Melanocyte of skin (primary cell): ENCODE data around the gene CLEC4M. TPM values are rescaled to one million over a fixed set of nuclear protein-coding genes. Genes with fewer than 3 reads are reported as not detected.

Experiments
- total RNA-seq, 2 donors: library from RNA; depleted of rRNA; stranded (reverse); fragments of >200 nt; gene quantifications; 2 replicates each; pipeline ENCODE4 v1.2.3, GENCODE V29; 2012

Gene CLEC4M, protein sequence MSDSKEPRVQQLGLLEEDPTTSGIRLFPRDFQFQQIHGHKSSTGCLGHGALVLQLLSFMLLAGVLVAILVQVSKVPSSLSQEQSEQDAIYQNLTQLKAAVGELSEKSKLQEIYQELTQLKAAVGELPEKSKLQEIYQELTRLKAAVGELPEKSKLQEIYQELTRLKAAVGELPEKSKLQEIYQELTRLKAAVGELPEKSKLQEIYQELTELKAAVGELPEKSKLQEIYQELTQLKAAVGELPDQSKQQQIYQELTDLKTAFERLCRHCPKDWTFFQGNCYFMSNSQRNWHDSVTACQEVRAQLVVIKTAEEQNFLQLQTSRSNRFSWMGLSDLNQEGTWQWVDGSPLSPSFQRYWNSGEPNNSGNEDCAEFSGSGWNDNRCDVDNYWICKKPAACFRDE
- not detected for total RNA-seq

DNA sequence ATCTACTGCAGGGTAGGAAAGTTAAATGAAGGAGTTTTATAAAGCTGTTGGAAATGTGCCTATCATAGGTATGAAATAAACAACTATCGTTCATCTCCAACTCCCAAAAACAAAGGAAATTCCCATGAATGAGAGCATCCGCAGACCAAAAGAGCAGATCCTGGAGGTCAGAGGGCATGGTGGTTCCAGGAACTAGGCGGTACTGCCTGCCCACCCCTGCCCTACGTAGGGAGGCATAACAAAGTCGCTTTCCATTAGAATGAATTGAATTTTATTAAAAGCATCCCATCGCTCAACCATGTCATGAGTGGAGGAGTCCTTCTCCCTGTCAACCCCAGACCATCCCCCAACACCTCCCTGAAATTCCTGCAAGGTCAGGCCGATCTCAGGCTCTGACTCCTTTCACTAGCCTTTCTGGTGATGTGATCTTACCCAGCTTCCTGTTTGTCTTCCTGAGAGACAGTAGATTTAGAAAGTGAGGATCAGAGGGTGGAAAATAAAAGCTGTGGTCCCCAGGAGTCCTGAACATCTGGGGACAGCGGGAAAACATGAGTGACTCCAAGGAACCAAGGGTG lies at the start of gene CLEC4M:
Gene CLEC4M, plus strand, starts transcription at position 525 of the 575 bp plus-strand sequence. Its CDS starts 24 bp downstream, at position 549.

DNA sequence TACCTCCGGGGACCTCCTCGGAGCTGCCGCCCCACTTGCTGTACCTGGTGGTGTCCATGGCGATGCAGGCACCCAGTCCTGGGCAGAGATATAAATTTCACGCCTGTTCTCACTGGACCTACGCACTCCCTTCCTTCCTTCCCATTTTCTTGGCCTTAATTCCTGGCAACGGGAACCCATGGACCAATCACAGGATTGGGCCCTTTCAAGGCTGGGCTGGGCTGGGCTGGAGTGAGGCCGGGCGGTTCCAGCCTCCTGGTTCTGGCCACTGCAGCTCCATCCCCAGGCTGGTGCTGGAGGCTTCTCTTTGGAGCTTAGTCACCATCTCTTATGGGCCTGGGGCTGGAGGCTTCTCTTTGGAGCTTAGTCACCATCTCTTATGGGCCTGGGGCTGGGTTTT lies 31.0 kb upstream of the CLEC4M start, which contains the start of gene CLEC4G:
Gene CLEC4G, minus strand, starts transcription at position 66 of the 400 bp plus-strand sequence. Its CDS starts 8 bp downstream, at position 58.

DNA sequence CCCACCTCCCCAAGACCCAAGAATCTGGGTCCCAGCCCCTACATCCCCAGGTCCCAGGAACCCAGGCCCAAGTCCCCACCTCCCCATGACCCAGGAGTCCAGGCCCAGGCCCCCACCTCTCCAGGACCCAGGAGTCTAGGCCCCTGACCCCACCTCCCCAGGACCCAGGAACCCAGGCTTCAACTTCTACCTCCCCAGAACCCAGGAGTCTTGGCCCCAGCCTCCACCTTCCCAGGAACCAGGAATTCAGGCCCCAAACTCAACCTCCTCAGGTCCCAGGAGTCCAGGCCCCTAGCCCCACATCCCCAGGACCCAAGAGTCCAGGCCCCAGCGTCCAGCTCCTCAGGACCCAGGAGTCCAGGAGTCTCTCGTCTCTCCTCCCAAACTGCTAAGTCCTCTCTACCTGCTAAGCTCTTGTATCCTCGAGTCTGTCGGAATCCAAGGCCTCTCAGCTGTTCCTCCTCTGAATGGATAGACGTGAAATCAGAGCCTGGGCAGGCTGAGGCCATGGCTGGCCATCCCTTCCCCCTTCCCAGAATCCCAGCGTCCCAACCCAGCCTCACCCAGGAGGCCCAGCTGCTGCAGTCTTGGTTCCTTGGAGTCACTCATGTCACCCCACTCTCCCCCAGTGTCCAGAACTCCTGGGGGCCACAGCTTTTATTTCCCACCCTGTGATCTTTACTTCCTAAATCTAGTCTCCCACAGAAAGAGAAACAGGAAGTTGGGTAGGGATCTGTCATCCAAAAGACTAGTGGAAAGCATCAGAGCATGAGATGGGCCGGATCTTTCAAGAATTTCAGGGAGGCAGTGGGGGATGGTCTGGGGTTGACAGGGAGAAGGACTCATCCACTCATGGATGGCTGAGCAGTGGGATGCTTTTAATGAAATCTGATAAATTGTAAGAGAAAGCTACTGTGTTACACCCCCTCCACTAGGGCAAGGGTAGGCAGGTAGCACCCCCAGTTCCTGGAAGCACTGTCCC lies 15.8 kb upstream of the CLEC4M start, which contains the start of gene CD209:
Gene CD209, minus strand, starts transcription at position 632 of the 982 bp plus-strand sequence. Its CDS starts 23 bp downstream, at position 609.

Other genes with a start within 250 kb of the CLEC4M start
- 10 to 100 TPM; 15.7 to 22.0 TPM for gene ZNF358, start 247.1 kb upstream of the CLEC4M start, total RNA-seq
- 10 to 100 TPM; 16.0 to 23.7 TPM for gene MCOLN1, start 240.6 kb upstream of the CLEC4M start, total RNA-seq
- 10 to 100 TPM; 82.6 to 88.2 TPM for gene PNPLA6, start 227.5 kb upstream of the CLEC4M start, total RNA-seq
- under 1 TPM in 1 of 2 donors, not detected in 1; under 0.01 TPM for gene CAMSAP3, start 167.4 kb upstream of the CLEC4M start, total RNA-seq
- gene XAB2, start 133.7 kb upstream of the CLEC4M start, total RNA-seq: 10 to 100 TPM; 36.5 to 46.6 TPM
- 10 to 100 TPM in 1 of 2 donors, 1 to 10 TPM in 1; 9.3 to 11.7 TPM for gene PET100, start 133.4 kb upstream of the CLEC4M start, total RNA-seq
- not detected for gene PCP2, start 129.5 kb upstream of the CLEC4M start, total RNA-seq
- gene STXBP2, start 126.1 kb upstream of the CLEC4M start, total RNA-seq: 10 to 100 TPM in 1 of 2 donors, 1 to 10 TPM in 1; 9.6 to 37.3 TPM
- not detected for gene RETN, start 94.2 kb upstream of the CLEC4M start, total RNA-seq
- not detected for gene MCEMP1, start 86.2 kb upstream of the CLEC4M start, total RNA-seq
- gene TRAPPC5, start 82.4 kb upstream of the CLEC4M start, total RNA-seq: 10 to 100 TPM; 17.2 to 19.3 TPM
- not detected for gene FCER2, start 61.1 kb upstream of the CLEC4M start, total RNA-seq
- gene CLEC4G, start 31.1 kb upstream of the CLEC4M start, total RNA-seq: not detected
- not detected for gene CD209, start 15.7 kb upstream of the CLEC4M start, total RNA-seq
- 10 to 100 TPM; 11.3 to 18.9 TPM for gene EVI5L, start 67.0 kb downstream of the CLEC4M start, total RNA-seq
- not detected for gene PRR36, start 111.1 kb downstream of the CLEC4M start, total RNA-seq
- 1 to 10 TPM; 2.1 to 6.0 TPM for gene LRRC8E, start 125.3 kb downstream of the CLEC4M start, total RNA-seq
- gene MAP2K7, start 140.6 kb downstream of the CLEC4M start, total RNA-seq: 10 to 100 TPM in 1 of 2 donors, 1 to 10 TPM in 1; 8.6 to 11.0 TPM
- gene TGFBR3L, start 151.6 kb downstream of the CLEC4M start, total RNA-seq: under 1 TPM in 1 of 2 donors, not detected in 1; 0.67 TPM
- gene SNAPC2, start 157.1 kb downstream of the CLEC4M start, total RNA-seq: 10 to 100 TPM; 19.3 to 25.3 TPM
- gene CTXN1, start 162.9 kb downstream of the CLEC4M start, total RNA-seq: under 1 TPM; 0.33 to 0.34 TPM
- 10 to 100 TPM; 38.2 to 57.9 TPM for gene TIMM44, start 180.4 kb downstream of the CLEC4M start, total RNA-seq
- 10 to 100 TPM; 27.2 to 43.6 TPM for gene ELAVL1, start 242.4 kb downstream of the CLEC4M start, total RNA-seq